Head of caudate nucleus (tissue), 42 donors: ENCODE data around the gene IL19.
"Not testable (repeated sequence)": the region's sequence is repeated elsewhere in the genome, so short reads cannot be mapped to it uniquely, and the experiment has no call there.

Source experiments
- DNase-seq, 42 donors: peaks; one replicate each; pipeline versions ENCODE4 v3.0.0 to v3.0.0-alpha.2; 2020 to 2021; ENCODE audit warnings: mixed read lengths in 7 of 42
- intact Hi-C: fragments of 100-400 bp; cut with DNase I; formaldehyde crosslinking; loops from one replicate; pipeline ENCODE4 v1.15.0; 2022

Gene IL19

GRCh38 chr1:206841609-206842323 lies 71.2 kb downstream of the IL19 start:
- DNase-seq = peak in 1 of 42 donors; percentile 10
- intact Hi-C loops = no loop called here

- intact Hi-C loops = no loop called here
- DNase-seq = peak in 1 of 42 donors; percentile 21
Measured at GRCh38 chr1:206842854-206843253, 72.3 kb downstream of the IL19 start.

- no peak for DNase-seq
- intact Hi-C loops = no loop called here
Measured at GRCh38 chr1:206843626-206844025, 73.1 kb downstream of the IL19 start.

GRCh38 chr1:206846487-206846886 lies 75.9 kb downstream of the IL19 start:
- DNase-seq = peak in 1 of 42 donors; percentile 24
- intact Hi-C loops = no loop called here

GRCh38 chr1:206847337-206847834 lies 76.8 kb downstream of the IL19 start:
- DNase-seq = peak in 1 of 42 donors; percentile 6
- intact Hi-C loops = no loop called here

- peak in 1 of 42 donors; percentile 2 for DNase-seq
- intact Hi-C loops = no loop called here
Measured at GRCh38 chr1:206847946-206848345, 77.4 kb downstream of the IL19 start.

GRCh38 chr1:206850401-206850800 lies 79.8 kb downstream of the IL19 start:
- intact Hi-C loops = no loop called here
- DNase-seq = no peak

GRCh38 chr1:206851341-206852010 lies 80.9 kb downstream of the IL19 start:
- DNase-seq = peak in 1 of 42 donors; percentile 2
- intact Hi-C loops = no loop called here

- intact Hi-C loops, DNase-seq: not testable (repeated sequence)
Measured at GRCh38 chr1:206852662-206853061, 82.1 kb downstream of the IL19 start.

GRCh38 chr1:206853696-206854095 lies 83.1 kb downstream of the IL19 start:
- DNase-seq = peak in 1 of 42 donors; percentile 1
- intact Hi-C loops = not testable (repeated sequence)

- DNase-seq = peak in 1 of 42 donors; percentile 22
- intact Hi-C loops = no loop called here
Measured at GRCh38 chr1:206854401-206855129, 84.0 kb downstream of the IL19 start.

GRCh38 chr1:206855859-206856258 lies 85.3 kb downstream of the IL19 start:
- intact Hi-C loops = no loop called here
- DNase-seq = peak in 1 of 42 donors; percentile 2

GRCh38 chr1:206856674-206857464 lies 86.3 kb downstream of the IL19 start:
- intact Hi-C loops = no loop called here
- DNase-seq = peak in 1 of 42 donors; percentile 29

- intact Hi-C loops = no loop called here
- peak in 7 of 42 donors; percentile 2 to 38 (median 7) for DNase-seq
Measured at GRCh38 chr1:206859082-206859521, 88.5 kb downstream of the IL19 start.

GRCh38 chr1:206860165-206860564 lies 89.6 kb downstream of the IL19 start:
- peak in 1 of 42 donors; percentile 17 for DNase-seq
- intact Hi-C loops = no loop called here

- DNase-seq = peak in 1 of 42 donors; percentile 5
Measured at GRCh38 chr1:206863266-206863665, 92.7 kb downstream of the IL19 start.

GRCh38 chr1:206864939-206865671 lies 94.5 kb downstream of the IL19 start, which contains the start of gene IL20:
TSS of gene IL20 (plus strand) at chr1:206865623. CDS start at chr1:206865853, 230 bp downstream.
- intact Hi-C loops = no loop called here
- peak in 39 of 42 donors; percentile 22 to 86 (median 50) for DNase-seq

More at GRCh38 chr1:206863266-206863665, 92.7 kb downstream of the IL19 start:
- intact Hi-C loops = no loop called here

GRCh38 chr1:206866062-206866461 lies 95.5 kb downstream of the IL19 start:
- intact Hi-C loops = no loop called here

More at GRCh38 chr1:206866062-206866461, 95.5 kb downstream of the IL19 start:
- DNase-seq = no peak
